NCI-H2081 treated with DMSO at 0.1 percent for 48 hours (cell line): ENCODE results near the gene PTPRK.

Source experiments
- DNase-seq: peaks from one replicate; lab custom pipeline; 2025; lab: John Stamatoyannopoulos, UW

PTPRK gene

DNA sequence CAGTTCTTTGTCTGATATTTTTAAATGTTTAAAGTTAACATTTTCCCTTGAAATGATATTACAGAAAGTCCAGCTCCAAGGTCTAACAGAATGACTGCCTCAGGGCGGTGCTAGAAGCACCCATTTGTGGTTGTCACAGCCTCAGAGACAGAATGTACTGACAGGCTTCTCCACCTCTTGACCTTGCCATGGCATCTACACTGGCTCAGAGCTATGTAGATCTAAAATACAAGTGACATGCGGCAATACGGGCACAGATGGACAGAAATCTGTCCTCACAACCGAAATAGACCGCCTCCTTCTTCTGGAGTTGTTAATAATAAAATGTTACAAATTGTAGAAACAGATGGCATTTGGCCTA, 452.3 kb downstream of the PTPRK start:
- DNase-seq: no peak

DNA sequence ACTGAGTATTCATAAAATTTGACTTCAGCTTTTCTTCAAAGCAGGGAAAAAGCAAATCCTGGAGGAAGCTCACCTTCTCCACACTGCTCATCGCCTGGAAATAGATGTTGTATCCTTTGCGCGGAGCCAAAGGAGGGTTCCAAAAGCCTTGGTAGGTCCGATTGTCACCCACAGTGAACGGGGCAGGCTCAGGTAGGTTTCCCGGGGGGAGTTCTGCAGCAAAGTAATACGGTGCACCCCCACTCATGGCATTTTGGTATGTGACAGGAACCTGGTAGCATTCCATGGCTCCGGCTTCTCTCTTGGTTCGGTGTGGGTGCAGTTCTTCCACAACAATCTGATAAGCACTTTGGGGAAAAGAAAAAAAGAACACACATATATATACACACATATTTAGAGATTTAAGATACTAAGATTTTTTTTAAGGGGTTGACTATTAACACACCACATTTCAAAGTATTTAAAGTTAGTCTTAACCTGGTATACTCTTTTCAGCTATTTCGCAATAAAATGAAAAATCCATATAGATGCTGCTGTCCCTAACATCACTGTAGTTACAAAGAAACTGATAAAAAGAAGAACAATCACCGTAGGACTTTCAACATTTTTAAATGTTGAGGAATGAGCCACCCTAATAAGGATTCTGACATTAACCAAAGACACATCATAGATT, 452.8 kb downstream of the PTPRK start:
- DNase-seq: no peak

DNA sequence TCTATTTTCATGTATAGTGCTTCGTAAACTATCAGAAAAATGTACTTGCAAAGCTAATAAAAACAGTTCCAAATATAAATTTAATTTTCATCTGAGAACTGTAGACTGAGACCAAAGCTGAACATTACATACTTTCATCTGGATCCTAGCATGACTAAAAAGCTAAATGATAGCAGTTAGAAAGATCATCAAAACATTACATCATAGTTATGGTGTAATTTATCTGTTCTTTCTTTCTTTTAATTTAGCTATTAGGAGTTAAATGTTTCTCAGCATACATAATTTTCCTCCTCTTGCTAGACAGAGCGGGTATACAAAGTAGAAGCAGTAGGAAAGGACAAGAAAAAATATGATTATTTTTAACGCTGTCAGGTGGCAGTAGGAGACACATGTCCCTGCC, 455.3 kb downstream of the PTPRK start:
- DNase-seq: no peak

DNA sequence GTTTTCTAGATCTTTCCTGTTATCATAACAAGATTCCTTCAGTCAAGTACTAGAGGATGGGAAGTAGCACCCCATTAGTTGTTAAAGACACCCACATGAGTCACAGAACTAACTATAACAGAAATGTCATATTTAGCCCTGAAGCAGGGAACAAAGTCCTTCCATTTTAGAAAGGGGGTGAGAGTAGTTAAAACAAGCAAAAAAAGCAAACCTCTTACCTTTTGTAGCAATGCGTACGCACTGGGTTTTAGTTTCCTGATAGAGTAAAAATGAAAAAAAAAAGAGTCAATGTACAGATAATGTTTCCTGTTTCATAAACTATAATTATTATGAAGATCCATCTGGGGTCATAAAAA, 455.9 kb downstream of the PTPRK start:
- no peak for DNase-seq

DNA sequence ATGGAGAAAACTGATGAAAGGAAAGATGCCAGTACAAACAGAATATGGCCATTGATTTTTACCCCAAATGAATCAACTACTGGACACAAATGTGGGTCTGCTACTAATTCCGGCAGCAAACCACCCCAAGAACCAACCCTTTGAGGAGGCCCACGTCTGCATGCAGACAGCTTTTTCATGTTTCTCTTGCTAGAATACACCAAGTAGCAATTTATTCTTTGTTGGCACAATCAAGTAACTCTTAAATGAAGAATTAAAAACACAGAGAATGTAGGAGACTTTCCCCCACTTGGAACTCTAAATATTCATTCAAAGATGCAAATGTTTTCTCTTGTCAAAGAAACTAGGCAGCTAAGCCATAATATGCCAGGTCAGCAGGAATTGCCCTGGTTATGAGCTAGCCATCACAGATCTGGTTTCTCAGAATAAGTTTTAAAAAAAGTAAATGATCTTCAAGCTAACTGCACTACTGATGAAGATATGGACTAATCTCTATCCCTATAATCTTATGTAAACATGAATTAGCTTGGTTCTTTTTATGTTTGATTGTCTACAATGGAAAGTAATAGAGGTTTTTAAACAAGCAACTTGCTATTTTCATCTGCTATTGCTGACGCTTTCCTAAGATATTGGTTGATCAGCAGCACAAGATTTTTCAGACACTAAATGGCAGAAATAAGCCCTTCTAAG, 456.4 kb downstream of the PTPRK start:
- DNase-seq: no peak

DNA sequence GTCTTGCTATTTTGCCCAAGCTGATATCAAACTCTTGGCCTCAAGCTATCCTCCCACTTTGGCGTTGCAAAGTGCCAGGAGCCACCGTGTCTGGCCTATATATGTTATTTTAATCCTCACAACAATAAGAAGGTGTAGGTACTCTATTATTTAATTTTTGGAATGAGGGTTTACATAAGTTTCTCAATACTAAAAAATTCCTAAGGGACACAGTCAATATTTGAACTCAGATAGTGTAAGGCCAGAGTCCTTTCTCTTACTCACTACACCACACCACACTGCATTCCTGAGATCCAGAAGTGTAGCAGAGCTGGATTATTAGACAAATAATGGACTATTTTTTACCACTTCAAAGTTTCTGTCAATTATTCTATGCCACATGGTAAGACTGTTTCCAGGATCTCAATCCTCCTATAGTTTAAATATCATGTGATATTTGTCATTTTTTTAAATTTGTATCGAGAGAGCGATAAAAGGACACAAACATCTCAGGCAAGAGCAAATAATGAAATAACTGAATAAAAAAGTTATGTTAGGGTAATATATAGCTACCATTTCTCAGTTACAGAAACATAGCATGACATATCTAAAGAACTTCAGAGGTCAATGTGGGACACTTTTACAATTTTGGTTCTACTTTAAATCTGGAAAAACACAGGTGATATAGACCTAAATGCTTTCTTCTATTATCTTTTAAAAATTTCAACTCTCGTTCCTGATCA, 457.4 kb downstream of the PTPRK start:
- no peak for DNase-seq

DNA sequence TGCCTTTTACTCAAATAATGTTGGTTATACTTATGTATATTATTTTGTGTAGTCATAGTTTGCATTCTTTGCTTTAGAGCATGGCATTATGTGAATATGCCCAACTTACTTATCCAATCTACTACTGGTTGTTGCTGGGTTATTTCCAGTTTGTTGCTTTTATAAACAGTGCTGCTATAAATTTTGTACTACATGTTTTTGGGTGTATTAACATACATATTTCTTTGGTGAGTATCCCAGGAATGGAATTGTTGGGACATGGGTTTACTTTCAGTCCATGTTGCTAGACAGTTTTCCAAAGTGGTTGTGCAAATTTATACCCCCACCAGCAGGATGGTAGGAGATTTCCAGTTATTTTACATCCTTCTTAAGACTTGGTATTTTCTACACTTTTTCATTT, 462.5 kb downstream of the PTPRK start:
- DNase-seq: no peak

DNA sequence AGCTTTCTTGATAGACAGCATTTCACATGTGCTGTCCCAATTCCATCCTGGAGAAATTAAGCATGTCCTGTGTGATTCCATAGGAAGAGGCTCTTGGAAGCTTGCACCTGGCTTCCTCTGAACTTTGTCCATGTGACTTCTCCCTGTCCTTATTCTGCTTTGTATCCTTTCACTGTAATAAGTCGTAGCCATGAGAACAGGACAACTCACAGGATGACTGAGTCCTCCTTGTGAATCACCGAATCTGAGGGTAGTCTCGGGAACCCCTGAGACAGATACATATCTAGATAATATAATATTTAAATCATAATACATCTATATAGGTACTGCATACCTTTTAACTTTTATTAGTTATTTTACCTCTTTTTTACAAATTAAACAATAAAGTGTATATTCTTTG, 462.9 kb downstream of the PTPRK start:
- DNase-seq: no peak

DNA sequence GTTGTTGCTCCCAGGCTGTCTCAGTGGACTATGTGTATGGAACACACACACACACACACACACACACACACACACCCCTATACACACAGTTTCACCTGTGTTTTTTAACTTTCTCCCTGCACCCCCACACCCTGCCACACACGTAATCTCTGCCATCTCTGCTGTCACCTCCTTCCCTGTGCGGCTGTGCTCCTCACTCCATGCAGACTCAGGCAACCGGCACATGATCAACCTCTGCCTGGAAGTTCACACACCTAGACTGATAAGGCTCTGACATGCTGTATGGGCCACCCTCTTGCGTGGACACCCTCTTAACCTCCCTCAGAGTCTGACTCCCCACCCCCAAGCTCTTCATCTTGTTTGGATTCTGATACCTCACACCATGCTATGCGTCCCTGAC, 467.3 kb downstream of the PTPRK start:
- no peak for DNase-seq

DNA sequence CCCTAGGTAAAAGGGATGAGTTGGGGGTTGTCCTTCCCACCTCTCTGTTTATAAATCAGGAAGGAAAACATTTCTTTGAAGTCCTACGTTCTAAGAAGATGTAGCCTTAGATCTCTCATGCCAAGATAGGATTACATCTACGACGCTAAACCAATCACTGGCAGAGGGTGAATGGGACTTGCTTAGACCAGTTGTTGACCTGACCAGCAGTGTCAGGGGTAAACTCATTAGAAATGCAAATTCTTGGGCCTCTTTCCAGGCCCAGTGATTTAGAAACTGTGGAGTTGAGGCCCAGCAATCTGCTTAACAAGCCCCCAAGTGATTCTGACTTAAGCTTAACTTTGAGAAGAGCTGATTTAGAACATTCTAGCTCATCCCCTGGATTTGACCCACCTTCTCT, 472.4 kb downstream of the PTPRK start:
- DNase-seq: no peak

DNA sequence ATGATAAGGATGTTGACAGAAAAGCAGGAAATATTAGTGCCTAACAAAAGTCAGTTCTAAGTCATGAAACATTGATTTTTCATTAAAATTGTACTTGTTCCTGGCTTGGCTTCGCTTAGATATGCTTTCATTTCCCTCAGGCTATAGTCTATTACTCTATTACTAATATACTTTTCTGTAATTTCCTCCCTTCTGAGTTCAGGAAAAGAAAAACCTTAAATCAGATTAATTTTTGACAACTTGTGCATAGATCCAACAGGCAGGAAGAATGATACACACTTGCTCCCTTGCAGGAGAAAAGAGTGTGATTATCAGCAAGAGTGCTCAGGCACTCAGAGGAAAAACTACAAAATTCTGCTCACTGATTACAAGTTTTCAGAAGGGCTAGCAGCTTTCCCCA, 474.4 kb downstream of the PTPRK start:
- DNase-seq: no peak

DNA sequence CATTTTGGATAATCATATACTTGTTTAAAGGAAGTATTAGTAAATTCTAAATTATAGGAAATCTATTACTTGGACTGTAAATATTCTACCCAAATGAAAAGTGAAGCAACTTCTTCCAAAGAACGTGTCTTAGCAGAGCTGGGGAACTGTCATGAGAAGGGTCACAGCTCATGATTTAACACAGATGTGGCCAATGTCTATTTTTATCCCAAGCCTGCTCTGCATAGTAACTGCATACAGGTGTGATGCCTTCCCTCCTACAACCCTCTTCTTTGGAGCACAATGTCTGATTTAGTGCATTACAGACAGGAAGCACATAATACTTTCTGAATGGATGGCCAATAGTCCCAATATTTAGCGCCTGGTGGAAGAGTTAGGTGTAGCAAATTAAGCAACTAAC, 480.9 kb downstream of the PTPRK start:
- no peak for DNase-seq

DNA sequence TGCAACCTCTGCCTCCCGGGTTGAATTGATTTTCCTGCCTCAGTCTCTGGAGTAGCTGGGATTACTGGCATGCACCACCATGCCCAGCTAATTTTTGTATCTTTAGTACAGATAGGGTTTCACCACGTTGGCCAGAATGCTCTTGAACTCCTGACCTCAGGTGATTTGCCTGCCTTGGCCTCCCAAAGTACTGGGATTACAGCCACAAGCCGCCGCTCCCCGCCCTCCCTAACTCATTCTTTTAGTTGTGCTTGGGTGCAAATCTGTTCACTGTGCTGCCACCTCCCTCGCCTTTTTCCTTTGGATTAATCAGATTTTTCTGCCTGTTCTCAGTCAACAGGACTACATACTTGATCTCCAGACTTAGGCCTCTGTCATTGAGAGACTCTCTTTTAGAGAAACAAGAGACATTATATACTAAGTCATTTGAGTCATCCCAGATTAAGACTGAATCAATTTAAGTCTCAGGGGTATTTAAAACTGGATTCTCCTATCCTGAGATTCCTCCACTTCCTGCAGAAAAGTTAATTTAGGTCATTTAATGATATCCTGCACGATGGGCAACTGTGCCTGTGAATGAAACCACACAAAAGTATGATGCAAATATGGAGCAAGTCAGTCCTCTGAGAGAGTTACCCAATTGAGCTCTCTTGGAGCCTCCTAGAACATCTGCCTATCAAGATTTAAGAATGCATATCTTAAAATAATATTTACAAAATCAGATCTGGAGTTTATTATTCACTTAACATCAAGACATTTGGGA, 483.4 kb downstream of the PTPRK start:
- DNase-seq: no peak

DNA sequence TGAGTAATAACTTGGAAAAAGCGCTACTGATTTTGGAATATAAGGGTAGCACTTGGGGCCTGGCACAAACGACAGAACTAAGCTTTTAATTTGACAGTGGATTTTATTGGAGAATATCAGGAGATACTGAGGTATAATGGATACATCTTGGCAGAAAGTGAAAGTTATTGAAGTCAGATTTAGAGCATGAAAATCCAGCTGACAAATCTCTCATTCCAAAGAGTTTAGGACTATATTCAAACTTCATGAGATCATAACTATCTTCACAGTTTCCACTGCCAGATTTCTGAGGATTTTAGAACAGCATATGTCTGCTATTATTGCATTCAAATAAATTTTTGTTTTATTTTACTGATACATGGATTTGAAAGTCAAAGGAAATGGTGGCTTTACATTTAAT, 487.2 kb downstream of the PTPRK start:
- DNase-seq: no peak

DNA sequence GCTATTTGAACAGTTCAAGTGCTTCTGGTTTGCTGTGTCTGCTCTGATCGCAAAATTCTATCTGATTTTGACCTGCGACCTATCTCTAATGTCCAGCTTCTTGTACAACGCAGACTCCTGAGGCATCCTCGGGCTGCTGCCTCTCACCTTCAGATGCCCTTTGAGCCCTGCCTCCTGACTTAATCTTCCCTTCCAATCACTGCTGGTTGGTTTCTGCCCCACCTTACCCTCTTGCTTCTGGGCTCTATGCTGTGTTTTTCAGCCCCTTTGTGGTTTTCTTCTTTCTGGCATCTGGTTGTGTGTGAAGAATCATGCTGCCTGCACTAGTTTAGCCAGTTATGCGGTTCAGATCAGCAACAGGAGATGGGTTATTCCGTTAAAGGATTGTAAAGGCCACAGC, 488.4 kb downstream of the PTPRK start:
- DNase-seq: no peak

DNA sequence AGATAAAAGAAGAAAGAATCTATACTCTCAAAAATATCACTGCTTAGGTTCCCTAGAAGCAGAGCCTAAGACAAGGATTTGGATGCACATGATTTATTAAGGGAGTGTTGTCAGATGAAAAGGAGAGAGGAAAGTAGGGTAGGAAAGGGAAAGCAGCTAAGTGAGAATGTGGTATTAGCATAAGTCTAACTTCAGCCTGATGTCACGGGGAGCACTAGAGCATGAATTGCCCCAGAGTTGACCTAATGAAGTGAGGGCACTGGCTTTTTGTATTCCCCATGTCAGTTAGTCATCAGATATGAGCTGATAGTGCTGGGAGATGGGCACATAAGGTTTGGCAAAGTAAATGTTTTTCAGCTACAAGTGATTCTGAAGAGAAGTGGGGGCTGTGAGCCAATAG, 490.6 kb downstream of the PTPRK start:
- no peak for DNase-seq

DNA sequence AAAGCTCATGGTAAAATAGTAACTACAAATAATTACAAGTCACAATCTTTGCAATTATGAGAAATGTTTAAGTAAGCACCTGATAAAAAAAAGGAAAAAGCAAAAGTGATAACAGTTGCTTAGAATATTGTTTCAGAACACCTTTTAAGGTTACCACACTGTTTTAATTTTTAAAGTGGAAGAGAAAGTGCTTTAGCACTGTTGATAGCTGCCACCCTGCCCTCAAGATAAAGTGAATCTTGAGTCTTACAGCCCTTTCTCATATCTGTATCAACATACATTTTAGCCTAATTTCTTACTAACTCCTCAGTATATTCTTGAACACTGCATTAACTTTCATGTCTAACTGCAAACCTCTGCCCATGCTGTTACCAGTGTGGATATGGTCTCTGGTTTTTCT, 492.2 kb downstream of the PTPRK start:
- DNase-seq: no peak

DNA sequence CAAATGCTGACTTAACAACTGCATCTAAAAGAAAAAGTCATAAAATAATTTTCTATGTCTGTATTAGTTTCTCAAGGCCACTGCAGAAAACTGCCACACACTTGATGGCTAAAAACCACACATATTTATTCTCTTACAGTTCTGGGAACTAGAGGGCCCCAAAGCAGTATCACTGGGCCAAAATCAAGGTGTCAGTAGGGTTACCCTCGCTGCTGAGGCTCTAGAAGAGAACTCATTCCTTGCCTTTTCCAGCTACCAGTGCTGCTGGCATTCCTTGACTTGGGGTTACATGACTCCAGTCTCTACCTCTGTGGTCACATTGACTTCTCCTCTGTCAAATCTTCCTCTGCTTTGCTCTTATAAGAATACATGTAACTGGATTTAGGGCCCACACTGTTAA, 494.9 kb downstream of the PTPRK start:
- no peak for DNase-seq

DNA sequence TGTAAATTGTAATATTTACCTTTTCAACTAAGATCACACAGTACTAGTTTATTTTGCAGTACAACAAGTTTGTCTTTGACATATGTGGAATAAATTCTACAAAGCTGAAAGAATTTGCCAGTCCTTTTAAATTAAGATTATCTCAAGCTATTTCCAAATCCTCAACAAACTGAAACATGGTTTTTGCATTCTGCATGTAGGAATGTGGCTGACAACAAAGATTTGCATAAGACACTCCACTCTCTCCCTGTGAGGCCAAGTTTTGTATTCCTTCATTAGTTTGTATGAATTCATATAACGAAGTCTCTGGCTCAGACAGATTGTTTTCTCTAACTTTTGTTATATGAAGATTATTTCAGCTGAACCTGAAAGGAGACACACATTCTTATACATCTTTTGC, 495.4 kb downstream of the PTPRK start:
- no peak for DNase-seq

DNA sequence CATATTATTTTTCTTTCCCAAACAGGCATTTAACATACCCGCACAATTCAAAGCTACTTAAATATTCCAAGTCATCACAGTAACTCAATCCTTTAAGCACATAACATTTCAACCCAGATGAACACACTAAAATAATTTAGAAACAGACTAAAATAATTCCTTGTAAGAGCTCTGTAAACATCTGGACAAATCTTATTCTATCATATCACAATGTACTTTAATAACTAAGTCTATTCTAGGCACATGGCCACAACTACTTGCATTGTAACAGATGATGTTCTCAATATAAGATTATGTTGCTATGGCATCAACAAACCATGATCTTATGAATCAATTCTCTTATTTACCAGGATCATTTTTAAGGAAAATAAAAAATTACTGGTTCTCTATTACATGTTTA, 496.4 kb downstream of the PTPRK start:
- no peak for DNase-seq

DNA sequence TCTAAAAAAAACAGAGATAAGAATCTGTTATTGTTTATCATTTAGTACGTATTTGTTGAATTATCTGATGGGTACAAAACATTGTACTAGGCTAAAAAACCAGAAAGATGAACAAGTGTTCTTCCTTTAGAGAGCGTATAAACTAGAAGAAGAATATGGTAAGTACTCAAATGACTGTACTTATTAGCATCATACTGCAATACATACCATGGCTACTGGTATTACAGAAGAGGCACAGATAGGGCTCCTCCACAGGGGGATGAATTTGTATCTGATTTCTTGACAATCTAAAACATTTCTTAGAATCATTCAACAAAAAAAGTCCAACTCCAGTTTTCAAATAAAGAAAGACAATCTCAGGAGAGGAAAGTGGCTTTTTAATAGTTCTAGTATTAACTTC, 501.6 kb downstream of the PTPRK start:
- DNase-seq: no peak

DNA sequence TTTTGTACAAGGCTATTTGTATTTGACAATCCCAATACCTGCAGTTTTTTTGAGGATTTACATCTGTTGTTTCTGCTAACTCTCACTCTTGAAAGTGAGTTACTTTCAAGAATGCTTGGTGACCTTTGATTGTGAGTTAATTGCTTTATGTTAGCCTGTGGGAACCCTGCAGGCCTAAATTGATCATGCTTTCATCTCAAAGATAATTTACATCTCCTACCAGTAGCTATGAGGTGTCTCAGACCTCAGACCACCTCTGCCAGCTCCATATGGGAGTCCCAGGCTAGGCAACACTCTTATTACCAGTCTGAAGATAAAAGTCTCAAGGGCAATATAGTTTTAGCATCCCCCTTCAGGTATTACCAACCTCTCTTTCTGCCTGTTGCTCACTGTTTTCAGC, 503.1 kb downstream of the PTPRK start:
- no peak for DNase-seq

DNA sequence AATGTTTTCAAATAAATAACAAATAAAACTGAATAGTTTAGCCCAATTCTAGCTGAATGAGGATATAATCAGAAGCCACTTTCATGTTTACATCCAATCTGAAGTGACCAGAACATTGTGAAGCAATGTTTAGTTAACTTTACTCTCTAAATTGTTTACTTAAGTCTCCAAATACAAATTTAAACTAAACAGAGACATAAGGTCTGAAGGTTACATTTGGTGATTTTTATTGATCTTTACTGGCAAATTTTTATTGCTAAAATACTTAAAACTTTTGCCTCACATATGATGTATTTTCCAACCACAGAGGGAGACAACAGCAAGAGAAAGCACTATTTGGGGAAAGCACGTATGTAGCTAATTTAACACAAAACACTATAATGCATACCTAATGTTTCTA, 512.7 kb downstream of the PTPRK start:
- no peak for DNase-seq
